AG10803 (cell line): Measurements from ENCODE around the gene ELOA.
"Not testable (repeated sequence)": the region's sequence is repeated elsewhere in the genome, so short reads cannot be mapped to it uniquely, and the experiment has no call there.

Experiments used
- DNase-seq: peaks from one replicate; pipeline ENCODE4 v3.0.0; 2010; ENCODE audit warnings: low read depth
- H3K4me3 ChIP-seq: 2 replicates; pipeline ENCODE4 v1.5.1; 2011; ENCODE audit warnings: mild to moderate bottlenecking, low read length, control low read depth
- CTCF ChIP-seq: conservative IDR thresholded peaks from 2 replicates; pipeline ENCODE4 v1.5.1; 2011; ENCODE audit warnings: mild to moderate bottlenecking, low read length, control low read depth, inconsistent platforms

The ELOA gene

GRCh38 chr1:23719162-23719820 lies 24.0 kb upstream of the ELOA start:
- DNase-seq, result peak; percentile 31
- TF ChIP-seq CTCF, result no peak
- no peak overlapping the region for H3K4me3 ChIP-seq

- DNase-seq, result no peak
- no peak overlapping the region for H3K4me3 ChIP-seq
- no peak for TF ChIP-seq CTCF
Measured at GRCh38 chr1:23720256-23720995, 22.8 kb upstream of the ELOA start.

GRCh38 chr1:23722652-23723051 lies 20.6 kb upstream of the ELOA start:
- no peak for TF ChIP-seq CTCF
- DNase-seq, result no peak
- no peak overlapping the region for H3K4me3 ChIP-seq

- peak; percentile 20 for DNase-seq
- no peak overlapping the region for H3K4me3 ChIP-seq
- TF ChIP-seq CTCF, result no peak
Measured at GRCh38 chr1:23726686-23727085, 16.6 kb upstream of the ELOA start.

GRCh38 chr1:23727362-23727811 lies 15.9 kb upstream of the ELOA start:
- TF ChIP-seq CTCF, result no peak
- no peak overlapping the region for H3K4me3 ChIP-seq
- DNase-seq, result peak; percentile 92

- peak; percentile 34 for DNase-seq
- TF ChIP-seq CTCF, result no peak
- no peak overlapping the region for H3K4me3 ChIP-seq
Measured at GRCh38 chr1:23732363-23733224, 10.7 kb upstream of the ELOA start.

- not testable (repeated sequence) for H3K4me3 ChIP-seq, DNase-seq
Measured at GRCh38 chr1:23733281-23733680, 10.0 kb upstream of the ELOA start.
